DND-41 (cell line): ENCODE measurements around the gene FABP3.

Source experiments
- ATAC-seq: fragments of 200-7000 bp; cut with Tn5 transposase; 3 replicates; pipeline ENCODE4 v1.9.1; 2021; ENCODE audit warnings: low read depth; ENCODE audit not compliant: insufficient read depth
- DNase-seq: peaks from one replicate; pipeline ENCODE4 v3.0.0-alpha.2; 2020
- H2AFZ ChIP-seq: 2 replicates; pipeline ENCODE4 v1.6.0; 2012; ENCODE audit warnings: low read depth, low read length
- H3K27ac ChIP-seq: 2 replicates; pipeline ENCODE4 v1.5.1; 2012; ENCODE audit warnings: low read length, inconsistent platforms
- H3K27me3 ChIP-seq: fragments of 200-600 bp; sonication (generic); 2 replicates; pipeline ENCODE4 v1.6.0; 2012; ENCODE audit warnings: low read length, mild to moderate bottlenecking, inconsistent platforms; ENCODE audit not compliant: insufficient read depth, poor library complexity
- H3K36me3 ChIP-seq: 2 replicates; pipeline ENCODE4 v1.5.1; 2012; ENCODE audit warnings: low read length, inconsistent platforms; ENCODE audit not compliant: insufficient read depth
- H3K4me1 ChIP-seq: 2 replicates; pipeline ENCODE4 v1.5.1; 2012; ENCODE audit warnings: mild to moderate bottlenecking, low read length; ENCODE audit not compliant: insufficient read depth
- H3K4me2 ChIP-seq: 2 replicates; pipeline ENCODE4 v1.6.0; 2012; ENCODE audit warnings: mild to moderate bottlenecking, moderate library complexity, low read length, inconsistent platforms; ENCODE audit not compliant: insufficient read depth
- H3K4me3 ChIP-seq, 2 experiments: fragments of 200-600 bp in 1 of 2; shearing (Covaris generic) in 1 of 2; 2 replicates each; pipeline ENCODE4 v1.5.1; 2012 to 2016; ENCODE audit warnings: inconsistent platforms in 2 of 2, low read length in 2 of 2, mild to moderate bottlenecking in 2 of 2, low read depth in 1 of 2, moderate library complexity in 1 of 2
- H3K79me2 ChIP-seq: 2 replicates; pipeline ENCODE4 v1.6.0; 2012; ENCODE audit warnings: low read length, inconsistent platforms; ENCODE audit not compliant: insufficient read depth
- H3K9ac ChIP-seq: 2 replicates; pipeline ENCODE4 v1.6.0; 2012; ENCODE audit warnings: low read depth, mild to moderate bottlenecking, inconsistent platforms, low read length, moderate library complexity
- H3K9me3 ChIP-seq: 2 replicates; pipeline ENCODE4 v1.5.1; 2012; ENCODE audit warnings: low read length, moderate library complexity, mild to moderate bottlenecking, inconsistent platforms; ENCODE audit not compliant: insufficient read depth, severe bottlenecking
- H4K20me1 ChIP-seq: 2 replicates; pipeline ENCODE4 v1.6.0; 2012; ENCODE audit warnings: low read length; ENCODE audit not compliant: insufficient read depth
- EZH2 ChIP-seq: IDR thresholded peaks from 3 replicates; pipeline ENCODE4 v1.6.1; 2012; ENCODE audit warnings: borderline replicate concordance, low read depth, mild to moderate bottlenecking, moderate library complexity, low read length, inconsistent platforms; ENCODE audit not compliant: severe bottlenecking
- TF ChIP-seq, protein P1 (sequence below): IDR thresholded peaks from 2 replicates; pipeline ENCODE4 v1.5.1; 2012; ENCODE audit warnings: borderline replicate concordance, low read length, moderate library complexity, mild to moderate bottlenecking; ENCODE audit not compliant: poor library complexity, severe bottlenecking; ENCODE audit errors: extremely low read depth

Gene FABP3

DNA sequence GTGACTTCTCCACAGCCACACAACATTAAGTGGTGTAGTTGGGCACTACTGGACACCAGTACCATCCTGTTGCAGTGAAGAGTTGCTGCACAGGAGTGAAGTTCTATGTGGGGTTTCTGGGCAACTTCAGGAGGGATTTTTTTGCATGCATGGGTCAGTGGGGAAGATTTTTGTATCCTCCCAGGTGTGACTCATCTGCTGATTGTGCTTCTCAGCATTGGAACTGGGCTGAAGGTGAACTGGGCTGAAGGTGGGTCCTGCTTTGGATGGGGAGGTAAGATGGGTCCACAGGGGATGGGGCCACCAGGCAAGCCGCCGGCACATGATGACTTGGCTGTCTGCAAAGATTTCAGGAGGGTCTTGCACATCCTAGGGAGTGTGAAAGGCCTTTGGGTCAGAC, 42.8 kb upstream of the FABP3 start:
- Histone ChIP-seq H4K20me1 (no peaks in the 10 kb centered on the region), H3K79me2 (no peaks in the 10 kb centered on the region), H3K27ac (no peak overlapping the region), H3K36me3 (no peaks in the 10 kb centered on the region), H3K9ac (no peak overlapping the region), H3K9me3 (no peaks in the 10 kb centered on the region), H3K4me3 (no peak overlapping the region), H3K27me3 (peaks cover 37% of the 10 kb centered on the region), H2AFZ (no peak overlapping the region), H3K4me1 (peaks cover 12% of the 10 kb centered on the region), H3K4me2 (no peak overlapping the region)
- no peak for ATAC-seq
- TF ChIP-seq, protein P1, sequence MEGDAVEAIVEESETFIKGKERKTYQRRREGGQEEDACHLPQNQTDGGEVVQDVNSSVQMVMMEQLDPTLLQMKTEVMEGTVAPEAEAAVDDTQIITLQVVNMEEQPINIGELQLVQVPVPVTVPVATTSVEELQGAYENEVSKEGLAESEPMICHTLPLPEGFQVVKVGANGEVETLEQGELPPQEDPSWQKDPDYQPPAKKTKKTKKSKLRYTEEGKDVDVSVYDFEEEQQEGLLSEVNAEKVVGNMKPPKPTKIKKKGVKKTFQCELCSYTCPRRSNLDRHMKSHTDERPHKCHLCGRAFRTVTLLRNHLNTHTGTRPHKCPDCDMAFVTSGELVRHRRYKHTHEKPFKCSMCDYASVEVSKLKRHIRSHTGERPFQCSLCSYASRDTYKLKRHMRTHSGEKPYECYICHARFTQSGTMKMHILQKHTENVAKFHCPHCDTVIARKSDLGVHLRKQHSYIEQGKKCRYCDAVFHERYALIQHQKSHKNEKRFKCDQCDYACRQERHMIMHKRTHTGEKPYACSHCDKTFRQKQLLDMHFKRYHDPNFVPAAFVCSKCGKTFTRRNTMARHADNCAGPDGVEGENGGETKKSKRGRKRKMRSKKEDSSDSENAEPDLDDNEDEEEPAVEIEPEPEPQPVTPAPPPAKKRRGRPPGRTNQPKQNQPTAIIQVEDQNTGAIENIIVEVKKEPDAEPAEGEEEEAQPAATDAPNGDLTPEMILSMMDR, result no peak
- DNase-seq, result no peak

DNA sequence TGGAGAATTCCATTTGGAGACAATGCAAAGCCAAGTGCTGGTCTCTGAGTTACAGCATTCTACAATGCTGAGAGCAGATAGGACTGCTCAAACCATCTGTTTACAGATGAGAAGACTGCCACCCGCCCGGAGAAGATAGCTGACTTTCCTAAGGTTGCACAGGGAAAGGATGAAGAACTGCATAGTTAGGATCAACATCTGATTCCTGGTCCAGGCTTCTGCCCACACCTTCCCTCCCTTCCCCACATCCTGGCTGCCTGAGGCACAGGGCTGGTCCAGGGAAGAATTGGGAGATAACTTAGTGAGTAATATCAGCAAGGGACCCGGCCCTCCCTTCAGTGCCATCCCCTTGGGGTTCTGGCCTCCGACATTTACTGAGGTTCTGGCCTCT, 42.1 kb upstream of the FABP3 start:
- ATAC-seq, result no peak
- Histone ChIP-seq H3K9me3 (no peaks in the 10 kb centered on the region), H3K9ac (no peak overlapping the region), H3K4me3 (no peak overlapping the region), H3K36me3 (no peaks in the 10 kb centered on the region), H3K27me3 (peaks cover 39% of the 10 kb centered on the region), H3K4me1 (peaks cover 12% of the 10 kb centered on the region), H3K27ac (no peak overlapping the region), H4K20me1 (no peaks in the 10 kb centered on the region), H3K4me2 (no peak overlapping the region), H2AFZ (no peak overlapping the region), H3K79me2 (no peaks in the 10 kb centered on the region)
- no peak for TF ChIP-seq EZH2
- TF ChIP-seq, protein P1, result no peak
- no peak for DNase-seq

DNA sequence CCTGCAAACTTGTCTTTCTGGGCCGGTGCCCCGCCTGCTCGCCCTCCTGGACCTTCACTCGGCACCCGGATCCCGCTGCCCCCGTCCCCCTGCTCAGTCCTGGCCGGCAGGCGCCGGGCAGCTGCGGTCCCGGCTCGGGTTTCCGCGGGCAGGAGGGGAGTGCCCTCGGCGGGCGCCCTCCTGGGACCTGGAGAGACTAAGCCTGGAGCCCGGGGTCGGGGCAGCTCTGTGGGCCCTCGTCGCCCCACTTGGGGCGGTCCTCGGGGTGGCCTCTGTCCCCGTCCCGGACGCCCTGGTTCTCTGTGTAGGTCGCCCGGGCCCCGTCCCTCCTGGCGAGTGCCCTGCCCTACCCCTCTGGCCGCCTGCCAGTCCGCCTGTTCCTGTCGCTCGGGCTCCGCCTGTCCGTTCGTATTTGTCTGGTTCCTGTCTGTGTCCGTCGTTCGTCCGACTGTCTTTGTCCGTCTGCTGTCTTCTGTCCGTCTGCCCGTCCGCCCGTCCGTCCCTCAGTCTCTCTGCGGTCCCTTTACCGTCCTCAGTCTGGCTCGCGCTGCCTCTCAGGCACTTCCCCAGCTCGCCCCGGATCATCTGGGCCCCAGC, 40.6 kb upstream of the FABP3 start:
- Histone ChIP-seq H3K9me3 (no peaks in the 10 kb centered on the region), H3K4me1 (peaks cover 12% of the 10 kb centered on the region), H3K36me3 (no peaks in the 10 kb centered on the region), H3K27me3 (peaks cover 40% of the 10 kb centered on the region), H3K27ac (no peak overlapping the region), H3K4me2 (peak overlapping the region; percentile 67), H2AFZ (0 out of 2 replicates have a peak overlapping the region, but pooled peaks have one; percentile 40), H3K9ac (peak overlapping the region; percentile 47; the same call in 1 of the 2 replicates), H3K79me2 (no peaks in the 10 kb centered on the region), H3K4me3 (peak overlapping the region in 1 of 2 experiments; percentile 40; a peak in 2 of 4 replicates), H4K20me1 (no peaks in the 10 kb centered on the region)
- DNase-seq (no peak), ATAC-seq (peak; percentile 52; the same call in 2 of the 3 replicates)
- peak; percentile 60 for TF ChIP-seq EZH2
- TF ChIP-seq, protein P1, result no peak
